GM12873 (cell line): Measurements from ENCODE around the gene PCDH10.

Source experiments
- TF ChIP-seq, protein P1 (sequence below): IDR thresholded peaks from 2 replicates; pipeline ENCODE4 v1.5.1; 2012; ENCODE audit warnings: low read depth, mild to moderate bottlenecking, moderate library complexity, low read length, control low read depth; ENCODE audit not compliant: insufficient read depth; ENCODE audit errors: missing control alignments

The PCDH10 gene, protein sequence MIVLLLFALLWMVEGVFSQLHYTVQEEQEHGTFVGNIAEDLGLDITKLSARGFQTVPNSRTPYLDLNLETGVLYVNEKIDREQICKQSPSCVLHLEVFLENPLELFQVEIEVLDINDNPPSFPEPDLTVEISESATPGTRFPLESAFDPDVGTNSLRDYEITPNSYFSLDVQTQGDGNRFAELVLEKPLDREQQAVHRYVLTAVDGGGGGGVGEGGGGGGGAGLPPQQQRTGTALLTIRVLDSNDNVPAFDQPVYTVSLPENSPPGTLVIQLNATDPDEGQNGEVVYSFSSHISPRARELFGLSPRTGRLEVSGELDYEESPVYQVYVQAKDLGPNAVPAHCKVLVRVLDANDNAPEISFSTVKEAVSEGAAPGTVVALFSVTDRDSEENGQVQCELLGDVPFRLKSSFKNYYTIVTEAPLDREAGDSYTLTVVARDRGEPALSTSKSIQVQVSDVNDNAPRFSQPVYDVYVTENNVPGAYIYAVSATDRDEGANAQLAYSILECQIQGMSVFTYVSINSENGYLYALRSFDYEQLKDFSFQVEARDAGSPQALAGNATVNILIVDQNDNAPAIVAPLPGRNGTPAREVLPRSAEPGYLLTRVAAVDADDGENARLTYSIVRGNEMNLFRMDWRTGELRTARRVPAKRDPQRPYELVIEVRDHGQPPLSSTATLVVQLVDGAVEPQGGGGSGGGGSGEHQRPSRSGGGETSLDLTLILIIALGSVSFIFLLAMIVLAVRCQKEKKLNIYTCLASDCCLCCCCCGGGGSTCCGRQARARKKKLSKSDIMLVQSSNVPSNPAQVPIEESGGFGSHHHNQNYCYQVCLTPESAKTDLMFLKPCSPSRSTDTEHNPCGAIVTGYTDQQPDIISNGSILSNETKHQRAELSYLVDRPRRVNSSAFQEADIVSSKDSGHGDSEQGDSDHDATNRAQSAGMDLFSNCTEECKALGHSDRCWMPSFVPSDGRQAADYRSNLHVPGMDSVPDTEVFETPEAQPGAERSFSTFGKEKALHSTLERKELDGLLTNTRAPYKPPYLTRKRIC

DNA sequence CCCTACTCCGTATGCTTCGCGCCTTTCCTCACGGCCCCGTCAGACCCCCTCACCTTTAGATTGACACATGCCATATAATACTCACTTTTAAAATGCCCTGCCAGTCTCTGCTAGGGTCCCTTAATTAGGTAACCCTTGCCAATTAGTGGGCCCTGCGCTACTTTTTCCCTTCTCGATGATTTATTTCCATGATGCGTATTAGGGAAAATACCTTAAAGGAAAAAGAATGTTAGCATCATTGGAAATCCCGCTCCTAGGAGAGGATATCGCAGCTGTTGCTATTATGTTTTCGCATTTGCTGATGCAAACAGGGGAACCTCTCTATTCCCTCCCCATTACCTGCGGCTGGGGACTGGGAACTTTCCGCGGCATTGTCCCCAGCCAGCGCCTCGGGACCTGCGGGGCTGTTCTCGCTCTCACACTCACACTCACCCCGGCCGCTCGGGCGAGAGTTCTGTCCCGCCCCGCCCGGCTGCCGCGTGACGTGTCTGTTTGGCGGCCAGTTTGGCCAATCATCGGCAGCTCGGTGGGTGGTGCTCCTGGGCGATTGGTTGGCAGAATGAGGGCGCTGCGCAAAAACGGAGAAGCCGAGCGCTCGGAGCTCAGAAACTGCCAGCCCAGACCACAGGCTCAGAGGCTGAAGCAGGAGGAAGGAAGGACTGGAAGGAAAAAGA, at the start of gene PCDH10:
PCDH10 (plus strand) TSS at position 605 of the 674 bp plus-strand sequence. CDS start 847 bp downstream, outside the sequence.
- TF ChIP-seq, protein P1, sequence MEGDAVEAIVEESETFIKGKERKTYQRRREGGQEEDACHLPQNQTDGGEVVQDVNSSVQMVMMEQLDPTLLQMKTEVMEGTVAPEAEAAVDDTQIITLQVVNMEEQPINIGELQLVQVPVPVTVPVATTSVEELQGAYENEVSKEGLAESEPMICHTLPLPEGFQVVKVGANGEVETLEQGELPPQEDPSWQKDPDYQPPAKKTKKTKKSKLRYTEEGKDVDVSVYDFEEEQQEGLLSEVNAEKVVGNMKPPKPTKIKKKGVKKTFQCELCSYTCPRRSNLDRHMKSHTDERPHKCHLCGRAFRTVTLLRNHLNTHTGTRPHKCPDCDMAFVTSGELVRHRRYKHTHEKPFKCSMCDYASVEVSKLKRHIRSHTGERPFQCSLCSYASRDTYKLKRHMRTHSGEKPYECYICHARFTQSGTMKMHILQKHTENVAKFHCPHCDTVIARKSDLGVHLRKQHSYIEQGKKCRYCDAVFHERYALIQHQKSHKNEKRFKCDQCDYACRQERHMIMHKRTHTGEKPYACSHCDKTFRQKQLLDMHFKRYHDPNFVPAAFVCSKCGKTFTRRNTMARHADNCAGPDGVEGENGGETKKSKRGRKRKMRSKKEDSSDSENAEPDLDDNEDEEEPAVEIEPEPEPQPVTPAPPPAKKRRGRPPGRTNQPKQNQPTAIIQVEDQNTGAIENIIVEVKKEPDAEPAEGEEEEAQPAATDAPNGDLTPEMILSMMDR: no peak

DNA sequence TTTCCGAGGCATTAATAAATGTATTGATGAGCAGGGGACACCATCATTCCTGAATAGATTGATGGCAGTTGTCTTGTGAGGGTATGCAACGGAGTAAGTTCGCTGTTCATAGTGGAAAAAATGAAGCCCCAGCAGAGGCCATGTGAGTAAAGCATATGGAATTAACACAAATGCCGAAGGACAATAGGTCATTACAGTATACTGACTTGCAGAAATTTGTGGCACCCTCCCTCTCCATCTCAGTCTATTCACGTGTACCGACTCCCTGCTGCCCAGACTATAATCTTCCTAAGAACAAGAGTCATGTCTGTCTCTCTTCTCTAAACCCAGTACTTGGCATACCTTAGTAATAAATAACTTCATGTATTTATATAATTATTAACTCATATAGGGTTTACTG, 47.1 kb upstream of the PCDH10 start:
- TF ChIP-seq, protein P1: no peak

GRCh38 chr4:133102612-133103409, 46.3 kb upstream of the PCDH10 start:
- TF ChIP-seq, protein P1: no peak

- TF ChIP-seq, protein P1: no peak
These were observed 36.5 kb upstream of the PCDH10 start for GRCh38 chr4:133112641-133113040.

GRCh38 chr4:133124746-133125145, 24.3 kb upstream of the PCDH10 start:
- TF ChIP-seq, protein P1: no peak

DNA sequence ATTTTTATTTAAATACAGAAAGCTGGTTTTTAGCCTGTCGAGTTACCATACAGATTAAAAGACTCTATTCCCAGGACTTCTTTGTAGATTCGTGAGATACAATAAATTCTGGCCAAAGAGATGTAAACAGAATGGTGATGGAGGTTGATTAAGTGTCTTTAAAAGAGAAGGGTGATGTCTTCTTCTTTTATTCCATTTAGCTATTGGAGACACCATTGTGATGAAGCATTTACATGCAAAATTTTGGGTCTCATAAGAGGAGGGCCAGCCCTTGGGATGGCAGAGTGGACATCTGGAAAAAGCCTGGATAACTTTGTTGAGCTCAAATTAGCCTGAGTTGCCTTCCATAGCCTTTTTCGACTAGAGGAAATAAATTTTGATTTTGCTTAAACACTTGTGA, 21.6 kb upstream of the PCDH10 start:
- TF ChIP-seq, protein P1: no peak
